ENCODE measurements around the gene TLDC2.

- peak; percentile 83 for TF ChIP-seq POLR2AphosphoS5 (IDR thresholded peaks at IDR 0.05)
- TF ChIP-seq CTCF (IDR thresholded peaks at IDR 0.05): no peak
- no peak for TF ChIP-seq POLR2A (IDR thresholded peaks at IDR 0.05)
- no peak for TF ChIP-seq EP300 (IDR thresholded peaks at IDR 0.05)
Observed at GRCh38 chr20:36847009-36847709, 28.8 kb upstream of the TLDC2 start.
